ENCODE results near the gene MAP1LC3C. TPM values are rescaled to one million over a fixed set of nuclear protein-coding genes. Genes with fewer than 3 reads are reported as not detected.

The MAP1LC3C gene
- total and polyA plus RNA-seq, 9 of the 15 experiments (the other 6 are each of a cell fraction or from before 2014, with no cell fraction given): not detected

- TF ChIP-seq CEBPZ (IDR thresholded peaks at IDR 0.05; ENCODE audit: borderline replicate concordance, low read depth, low read length) (no peak), MAFG (tag; conservative IDR thresholded peaks at IDR 0.05) (no peak), NCOR1 (IDR thresholded peaks at IDR 0.05) (no peak), SMC3 (conservative IDR thresholded peaks at IDR 0.05; ENCODE audit: insufficient read depth, low read depth, low read length) (peak; percentile 57), FUS (optimal IDR thresholded peaks at IDR 0.05; ENCODE audit: low read depth, low read length) (no peak), SP2 (IDR thresholded peaks at IDR 0.05; ENCODE audit: extremely low read depth, low read depth, low read length, poor library complexity, severe bottlenecking) (no peak), MTA3 (IDR thresholded peaks at IDR 0.05; ENCODE audit: borderline replicate concordance) (peak; percentile 82), LARP7 (IDR thresholded peaks at IDR 0.05) (no peak), HDAC2 (IDR thresholded peaks at IDR 0.05) (peak; percentile 84), ZNF780A (CRISPR knock-in tag; IDR thresholded peaks at IDR 0.05) (no peak), RBM15 (IDR thresholded peaks at IDR 0.05; ENCODE audit: insufficient read depth, low read length) (no peak), MEF2A (IDR thresholded peaks at IDR 0.05; ENCODE audit: control insufficient read depth, low read depth, low read length) (no peak), RAD51 (IDR thresholded peaks at IDR 0.05; ENCODE audit: borderline replicate concordance, low read depth) (no peak), SMARCE1 (IDR thresholded peaks at IDR 0.05) (peak; percentile 83), NKRF (IDR thresholded peaks at IDR 0.05; ENCODE audit: borderline replicate concordance) (peak; percentile 75), ZNF253 (CRISPR knock-in tag; conservative IDR thresholded peaks at IDR 0.05) (no peak), ILK (tag; IDR thresholded peaks at IDR 0.05; ENCODE audit: borderline replicate concordance, low read depth) (no peak), GTF2A2 (tag; IDR thresholded peaks at IDR 0.05) (no peak), ZBTB49 (CRISPR knock-in tag; IDR thresholded peaks at IDR 0.05; ENCODE audit: borderline replicate concordance) (no peak)
Measured at GRCh38 chr1:241998412-241998921, 431 bp downstream of the MAP1LC3C start (continued).
